ENCODE results near the gene MAP2.
"Not testable (repeated sequence)": the region's sequence is repeated elsewhere in the genome, so short reads cannot be mapped to it uniquely, and the experiment has no call there.

MAP2 gene

DNA sequence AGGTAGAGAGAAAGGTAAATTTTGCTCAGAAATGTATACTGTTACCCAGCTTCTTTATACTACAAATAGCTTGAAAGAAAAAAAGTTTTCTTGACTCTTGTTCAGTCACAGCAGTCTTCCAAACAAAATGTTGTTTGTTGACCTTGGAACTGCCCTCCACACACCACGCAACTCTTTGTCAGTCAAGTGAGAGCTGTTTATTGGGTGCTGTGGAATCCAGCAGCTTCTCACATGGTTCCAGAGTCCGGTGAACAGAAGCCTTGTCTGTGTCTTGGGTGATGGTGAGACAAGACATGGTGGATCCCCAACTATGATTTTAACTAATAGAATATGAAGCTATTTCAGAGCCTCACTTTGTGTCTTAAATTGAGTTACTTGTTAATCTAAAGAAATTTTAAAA, 112.5 kb downstream of the MAP2 start:
- DNase-seq = no peak

DNA sequence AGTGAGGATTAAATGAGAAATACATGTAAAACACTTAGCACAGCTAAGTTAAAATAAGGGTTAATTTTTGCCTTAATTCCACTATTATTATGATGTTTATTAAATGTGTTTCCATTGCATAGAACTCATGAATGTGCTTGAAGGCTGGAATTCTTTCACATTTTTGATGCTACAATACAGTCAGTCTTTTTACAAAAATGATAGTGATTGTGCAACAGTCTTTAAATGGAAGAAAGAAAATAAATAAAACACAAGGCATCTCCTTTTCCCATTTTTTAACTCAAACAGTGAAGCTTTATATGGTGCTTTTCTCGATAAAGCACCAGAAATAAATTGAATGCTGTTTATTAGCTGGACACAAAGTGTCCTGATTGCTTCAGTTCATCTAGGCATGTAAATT, 123.9 kb downstream of the MAP2 start:
- no peak for DNase-seq

DNA sequence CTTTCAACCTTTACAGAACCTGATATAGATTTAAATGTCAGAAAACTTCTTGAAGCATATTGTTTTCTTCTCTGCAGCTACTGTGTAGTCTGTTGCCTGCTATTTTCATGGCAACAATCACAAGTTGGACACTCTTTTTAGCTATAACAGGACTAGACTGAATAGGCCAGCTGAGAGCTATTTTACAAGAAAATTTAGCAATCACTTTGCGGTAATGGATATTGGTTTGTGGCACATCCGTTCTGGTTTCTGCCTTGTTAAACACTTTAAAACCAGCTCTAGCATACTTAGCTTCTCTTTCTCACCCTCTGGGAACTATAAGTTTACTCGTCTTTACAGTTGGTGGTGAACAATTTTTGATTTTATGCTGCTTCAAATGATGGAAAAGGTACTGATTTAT, 125.7 kb downstream of the MAP2 start:
- no peak for DNase-seq

DNA sequence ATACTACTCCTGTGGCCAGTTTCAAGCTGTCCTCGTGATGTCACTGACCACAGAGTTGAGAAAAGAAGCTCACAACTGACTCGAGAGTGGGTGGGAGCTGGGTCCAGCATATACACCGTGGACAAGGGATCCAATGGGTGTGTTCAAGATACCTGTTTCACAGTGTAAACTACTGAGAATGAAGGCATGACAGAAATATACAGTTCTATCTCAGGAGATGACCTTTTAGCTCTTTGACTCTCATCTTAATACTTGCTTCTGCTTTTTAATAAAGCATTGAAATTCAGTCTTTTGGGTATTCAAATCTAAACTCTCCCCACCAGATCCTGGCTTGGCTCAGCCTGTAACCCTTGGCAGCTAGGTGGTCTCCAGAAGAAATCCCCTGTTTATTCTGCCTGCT, 130.1 kb downstream of the MAP2 start:
- no peak for DNase-seq

DNA sequence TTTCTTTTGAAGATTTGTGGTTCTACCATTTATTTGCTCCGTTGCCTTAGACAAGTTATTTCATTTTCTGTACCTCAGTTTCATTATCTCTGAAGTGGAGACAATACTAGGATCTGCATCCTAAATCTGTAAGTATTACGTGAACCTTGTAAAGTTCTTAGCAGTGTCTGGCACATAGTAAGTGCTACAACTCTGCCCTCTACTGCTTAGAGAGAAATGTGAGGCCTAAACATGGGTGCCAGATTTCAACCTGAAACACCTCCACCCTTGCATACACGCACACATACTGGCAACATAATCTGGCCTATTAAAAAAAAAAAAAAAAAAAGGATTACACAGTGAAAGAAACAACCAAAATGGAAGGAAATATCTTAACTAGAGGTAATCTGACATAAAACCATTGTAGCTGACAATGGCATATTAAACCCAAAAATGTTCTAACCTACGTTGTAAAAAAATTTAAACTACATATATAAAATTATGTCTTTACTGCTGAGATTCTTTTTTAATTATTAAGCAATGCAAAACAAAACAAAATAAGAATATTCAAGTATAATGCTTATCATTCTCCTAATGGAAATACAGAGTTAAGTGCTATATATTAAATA, 132.6 kb downstream of the MAP2 start:
- no peak for DNase-seq

DNA sequence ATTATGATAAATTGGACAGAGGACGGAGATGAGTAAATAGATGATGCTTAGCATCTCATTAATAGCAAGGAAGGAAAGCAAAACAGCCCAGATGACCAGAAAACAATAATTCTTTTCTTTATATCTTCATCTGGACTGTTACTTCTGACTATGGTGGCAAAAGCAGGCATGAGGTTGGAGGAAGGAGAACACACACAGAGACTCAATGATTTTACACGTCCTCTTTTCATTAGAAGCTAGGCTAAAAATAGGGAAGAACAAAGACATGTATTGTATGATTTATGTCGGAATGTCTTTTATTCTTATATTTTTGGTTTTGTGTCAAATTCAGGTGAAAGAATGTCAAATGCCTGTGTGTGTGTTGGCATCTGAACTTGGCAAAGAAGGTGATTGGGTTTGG, 137.1 kb downstream of the MAP2 start:
- DNase-seq = no peak

DNA sequence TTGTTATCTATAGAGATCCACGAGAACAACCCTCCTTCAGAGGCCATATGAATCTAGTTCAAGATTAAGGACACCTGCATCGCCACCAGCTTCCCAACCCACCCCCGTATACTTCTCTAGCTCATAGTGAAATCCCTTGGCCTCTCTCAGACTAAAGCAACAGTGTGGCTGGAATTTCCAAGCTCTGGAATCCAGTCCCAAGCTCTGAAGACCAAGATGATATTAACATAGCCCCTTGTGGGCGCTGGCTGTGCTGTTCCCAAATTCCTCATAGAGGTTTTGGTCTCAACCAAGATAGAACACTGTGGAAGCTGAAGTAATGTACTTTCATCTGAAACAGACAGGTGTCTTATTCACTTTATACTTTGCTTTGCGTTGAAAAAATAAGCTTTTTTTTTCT, 139.6 kb downstream of the MAP2 start:
- no peak for DNase-seq

DNA sequence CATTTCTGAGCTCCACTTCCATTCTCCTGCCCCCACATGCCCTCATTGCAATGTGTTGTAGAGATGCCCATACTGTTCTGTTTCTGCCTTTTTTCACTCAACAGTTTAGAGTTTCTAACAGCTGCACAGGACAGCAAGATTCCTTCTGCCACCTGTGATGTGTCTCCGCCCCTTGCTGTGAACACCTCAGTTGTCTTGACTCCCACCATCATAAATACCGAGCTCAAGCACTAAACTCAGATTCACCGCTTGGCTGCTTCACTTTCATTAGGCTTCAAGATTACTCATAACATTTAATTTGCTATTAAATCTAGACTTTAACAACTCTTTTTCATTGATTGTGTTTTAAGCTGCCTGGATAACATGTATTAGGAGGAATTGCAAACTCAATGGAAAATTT, 141.0 kb downstream of the MAP2 start:
- DNase-seq = no peak

DNA sequence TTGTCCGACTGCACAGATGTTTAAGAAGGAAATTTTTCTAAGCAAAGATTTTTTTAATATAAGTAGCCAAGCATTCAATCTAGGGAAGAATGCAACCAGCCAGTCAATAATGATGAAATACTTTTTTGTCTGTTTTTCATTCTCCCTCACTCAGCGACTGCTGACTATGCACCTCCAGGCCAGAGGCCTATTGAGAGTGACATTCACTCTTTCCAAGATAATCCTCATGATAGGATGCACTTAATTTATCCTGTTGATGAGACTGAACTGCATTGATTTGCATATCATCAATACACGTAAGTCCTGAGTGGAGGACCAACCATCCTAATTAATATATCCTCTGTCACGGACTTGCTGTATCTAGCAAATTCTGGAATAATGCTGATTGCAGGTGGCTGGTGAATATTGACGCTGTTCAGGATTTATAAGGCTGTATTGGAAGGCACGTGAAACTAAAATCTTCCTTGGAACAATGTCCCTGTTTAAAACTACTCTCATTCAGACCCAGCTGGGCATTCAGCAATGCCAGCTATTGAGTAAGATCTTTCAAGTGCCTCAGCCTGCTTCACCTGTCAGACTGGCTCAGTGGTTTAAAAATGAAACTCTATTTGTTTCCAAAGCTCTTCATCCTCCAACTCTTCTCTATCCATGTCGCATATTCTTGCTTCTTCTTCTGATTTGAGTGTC, 142.2 kb downstream of the MAP2 start:
- no peak for DNase-seq

DNA sequence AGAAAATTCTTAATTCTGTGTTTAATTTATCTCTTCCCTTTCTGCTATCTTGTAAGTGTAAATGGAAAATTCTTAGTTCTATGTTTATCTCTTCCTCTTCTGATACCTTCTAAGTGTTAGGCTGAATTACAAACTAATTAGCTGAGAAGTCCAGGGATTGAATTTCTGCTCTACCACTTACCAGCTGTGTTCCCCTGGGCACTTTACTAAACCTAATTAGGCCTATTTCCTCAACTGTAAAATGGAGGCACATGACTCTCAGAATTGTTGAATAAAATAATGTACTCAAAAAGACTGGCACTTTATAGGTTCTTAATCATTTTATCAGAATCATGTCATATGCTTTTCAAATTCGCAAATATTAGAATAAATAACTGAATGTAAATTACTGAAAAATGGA, 146.3 kb downstream of the MAP2 start:
- no peak for DNase-seq

DNA sequence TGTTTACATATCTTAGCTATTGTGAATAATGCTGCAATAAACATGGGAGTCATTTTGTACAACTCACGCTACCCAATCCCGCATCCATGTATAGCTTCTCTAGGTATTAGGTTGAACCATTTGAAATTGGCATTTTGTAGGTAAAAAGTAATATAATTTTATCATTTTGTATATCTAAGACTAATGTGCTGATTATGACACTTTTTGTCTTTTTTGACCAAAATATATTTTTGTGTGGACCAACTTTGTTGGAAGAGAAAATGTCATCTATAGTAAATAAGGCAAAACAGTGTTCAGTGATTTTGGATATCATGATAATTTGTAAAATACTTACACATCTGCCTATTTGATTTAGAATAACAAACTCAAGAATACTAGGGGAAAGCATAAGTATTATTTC, 150.7 kb downstream of the MAP2 start:
- DNase-seq = no peak

DNA sequence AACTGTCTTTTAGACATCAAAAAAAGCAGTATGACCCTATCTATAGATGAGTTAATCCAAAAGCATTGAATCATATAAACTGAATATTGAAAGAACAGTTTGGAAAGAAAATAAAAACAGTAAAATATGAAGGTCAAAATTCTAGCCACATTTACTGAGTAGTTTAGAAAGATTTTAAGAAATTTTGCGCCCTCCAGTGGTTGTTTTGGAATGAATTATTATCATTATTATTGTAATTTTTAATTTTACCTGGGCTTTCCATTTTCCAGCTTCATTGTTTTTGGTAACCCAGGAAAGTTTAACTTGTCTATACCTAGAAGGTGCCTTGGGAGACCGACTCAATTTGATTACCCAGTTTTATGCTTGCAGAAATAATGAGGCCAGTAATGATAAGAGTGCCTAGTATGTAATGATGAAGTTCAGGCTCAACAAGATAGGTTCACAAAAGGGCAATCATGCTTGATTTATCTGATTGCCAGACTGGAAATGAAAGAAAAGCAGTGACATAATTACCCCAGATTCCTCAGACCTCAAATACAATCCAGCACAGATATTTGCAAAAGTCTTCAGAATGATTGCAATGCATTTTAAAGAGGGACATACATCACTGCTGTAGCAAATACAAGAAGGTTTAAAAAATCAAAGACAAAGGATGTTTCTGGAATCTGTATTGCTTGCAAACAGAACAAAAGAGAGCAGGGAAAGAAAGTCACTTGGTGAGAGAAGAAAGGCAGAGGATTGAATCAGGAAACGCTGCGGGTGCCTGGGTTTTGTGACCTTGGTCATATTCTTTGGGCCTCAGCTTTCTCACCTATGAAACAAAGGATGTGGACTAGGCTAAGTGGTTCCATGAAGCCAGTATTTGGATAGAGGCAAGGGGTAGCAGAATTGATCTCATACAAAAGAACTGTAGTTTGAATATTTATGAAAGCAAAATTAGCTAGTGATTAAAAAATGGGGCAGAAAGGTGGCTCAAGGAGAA, 153.8 kb downstream of the MAP2 start:
- DNase-seq = no peak

DNA sequence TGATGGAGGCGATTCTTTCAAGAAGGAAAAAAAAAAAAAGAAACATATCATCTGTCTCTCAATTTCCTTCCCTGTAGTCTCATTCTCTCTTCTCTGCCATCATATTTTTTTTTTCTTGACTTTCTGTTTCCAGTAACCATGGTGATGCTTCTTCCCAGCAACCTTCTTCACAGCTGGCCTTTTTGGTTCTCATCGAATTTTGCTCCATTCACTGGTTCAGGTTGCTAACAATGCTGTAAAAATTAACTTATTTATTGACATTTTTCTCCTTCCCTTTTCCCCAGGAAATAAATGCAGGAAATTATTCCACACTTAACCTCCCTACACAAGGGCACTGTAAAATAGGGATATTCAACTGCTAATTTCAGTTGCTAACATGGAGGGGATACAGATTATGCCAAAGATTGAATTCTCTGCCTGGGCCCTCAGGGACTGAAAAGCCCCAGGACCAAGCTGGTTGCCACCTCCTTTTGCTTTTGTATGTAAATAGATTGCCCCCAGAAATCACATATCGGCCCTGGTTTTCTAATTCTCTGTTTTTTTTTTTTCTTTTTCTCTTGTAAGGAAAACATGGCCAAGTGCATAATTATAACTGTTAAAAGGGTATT, 154.7 kb downstream of the MAP2 start:
- no peak for DNase-seq

DNA sequence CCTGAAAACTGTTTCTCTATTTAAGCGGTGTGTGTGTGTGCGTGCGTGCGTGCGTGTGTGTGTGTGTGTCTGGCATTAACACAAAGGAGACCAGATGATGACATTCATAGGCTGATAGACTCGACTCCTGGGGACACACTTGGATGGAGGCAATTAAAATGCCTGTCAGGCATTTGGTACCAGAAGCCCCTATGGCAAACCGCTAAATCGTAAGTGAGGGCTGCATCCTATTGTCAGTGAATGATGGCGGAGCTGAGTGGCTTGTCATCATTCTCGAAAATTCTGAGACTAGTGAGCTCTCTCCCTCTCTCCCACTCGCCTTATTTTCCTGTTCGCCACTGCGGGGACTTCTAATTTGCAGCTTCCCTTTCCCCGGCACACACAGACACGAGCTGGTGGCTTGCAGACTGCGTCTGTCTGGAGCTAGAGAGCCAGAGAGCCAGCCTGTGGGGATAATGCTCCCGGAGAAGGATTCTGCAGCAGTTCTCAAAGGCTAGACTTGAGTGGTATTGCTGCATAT, 155.4 kb downstream of the MAP2 start:
- DNase-seq = no peak

DNA sequence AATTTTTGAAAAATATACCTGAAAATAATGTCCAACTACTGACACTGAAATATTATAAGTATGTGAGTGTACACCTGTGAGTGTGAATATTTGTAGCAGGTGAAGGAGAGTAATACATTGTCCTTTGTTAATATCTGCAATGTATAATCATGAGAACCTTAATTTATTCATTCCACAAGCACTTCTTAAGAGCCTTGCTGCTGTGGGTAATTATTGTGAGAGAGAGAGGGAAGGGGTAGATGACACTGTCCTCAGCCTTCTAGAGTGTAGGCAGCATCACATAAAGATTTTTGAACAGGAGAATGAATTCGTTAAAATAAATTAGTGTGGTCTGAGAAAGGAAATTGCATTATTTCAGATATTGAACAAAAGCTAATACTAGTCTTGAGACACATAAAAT, 157.2 kb downstream of the MAP2 start:
- no peak for DNase-seq

DNA sequence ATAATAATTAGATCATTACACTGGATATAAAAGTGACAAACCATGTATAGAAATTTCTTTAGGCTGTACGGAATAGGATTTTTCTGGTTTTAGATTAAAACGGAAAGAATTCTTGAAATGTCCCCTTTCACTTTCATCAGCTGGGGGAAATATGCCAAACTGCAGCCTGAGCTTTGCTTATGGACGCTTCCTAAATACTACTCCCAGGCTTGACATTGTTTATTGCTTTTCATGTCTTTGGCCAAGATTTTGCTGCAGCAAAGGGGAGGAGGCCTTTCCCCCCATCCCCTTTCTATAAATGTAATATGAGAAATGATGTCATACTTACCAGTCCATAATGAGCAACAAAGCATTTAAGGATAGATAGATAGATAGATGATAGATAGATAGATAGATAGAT, 158.4 kb downstream of the MAP2 start:
- DNase-seq = no peak

DNA sequence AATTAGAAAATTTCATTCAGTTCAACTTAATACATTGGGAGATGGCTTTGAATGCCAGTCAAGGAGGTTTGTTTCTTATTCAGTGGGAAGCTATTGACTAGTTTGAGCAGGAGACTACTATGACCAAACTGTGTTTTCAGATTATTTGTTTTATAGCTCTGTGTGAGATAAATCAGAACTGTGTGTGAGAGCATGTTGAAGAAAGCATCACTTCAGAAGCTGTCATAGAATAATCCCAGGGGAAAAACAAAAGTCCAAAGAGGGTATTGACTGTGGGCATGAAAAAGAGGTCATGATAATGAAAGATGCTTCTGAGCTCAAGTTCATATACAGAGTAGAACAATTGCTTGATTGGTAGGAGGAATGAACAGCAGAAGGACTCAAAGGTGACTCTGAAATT, 160.6 kb downstream of the MAP2 start:
- DNase-seq = no peak

DNA sequence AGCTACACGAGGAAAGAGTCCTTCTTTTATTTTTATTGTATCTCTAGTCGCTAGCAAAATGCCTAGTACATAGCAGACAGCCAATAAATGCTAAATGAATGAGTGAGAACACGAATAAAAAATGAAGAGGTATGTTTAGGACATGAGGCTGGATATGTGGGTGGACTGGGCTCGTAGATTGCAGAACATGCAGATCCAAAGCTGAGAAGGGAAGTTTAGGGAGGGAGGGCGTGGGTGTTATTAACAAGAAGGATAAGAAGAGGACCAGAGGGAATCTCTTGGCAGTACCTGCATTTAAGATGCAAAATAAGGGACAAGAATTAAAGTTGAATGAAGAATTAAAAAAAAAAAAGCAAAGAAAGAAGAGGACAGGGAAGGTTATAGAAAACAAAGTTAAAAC, 161.1 kb downstream of the MAP2 start:
- no peak for DNase-seq

DNA sequence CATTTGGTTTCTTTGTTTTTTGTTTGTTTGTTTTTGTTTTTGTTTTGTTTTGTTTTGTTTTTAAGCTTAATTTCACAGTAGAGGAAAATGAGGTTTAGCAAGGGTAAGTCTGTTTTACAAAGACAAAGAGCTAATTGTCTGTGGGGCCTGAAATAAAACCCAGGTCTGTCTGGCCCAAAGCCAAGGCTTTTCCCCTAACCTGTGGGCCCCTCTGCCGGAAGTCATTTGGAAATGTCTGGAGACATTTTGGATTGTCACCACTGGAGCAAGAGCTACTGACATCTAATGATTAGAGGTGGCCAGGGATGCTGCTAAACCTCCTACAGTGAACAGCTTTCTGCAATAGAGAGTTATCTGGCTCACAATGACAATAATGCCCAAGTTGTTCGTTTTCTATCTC, 167.2 kb downstream of the MAP2 start:
- no peak for DNase-seq

DNA sequence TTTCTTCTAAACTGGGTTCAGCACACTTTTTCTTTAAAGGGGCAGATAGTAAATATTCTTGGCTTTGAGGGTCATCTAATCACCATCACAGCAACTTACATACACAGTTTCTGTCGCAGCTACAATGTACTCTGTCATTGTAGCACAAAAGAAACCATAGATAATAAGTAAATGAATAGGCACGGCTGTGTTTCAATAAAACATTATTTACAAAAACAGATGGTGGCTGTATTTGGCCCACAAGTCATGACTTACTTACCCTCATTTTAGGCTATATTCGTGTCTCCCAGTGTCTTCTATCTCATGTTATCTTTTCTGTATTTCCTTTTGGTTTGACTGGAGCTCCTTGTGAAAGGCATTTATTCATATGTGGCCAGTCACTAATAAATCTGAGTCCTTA, 168.3 kb downstream of the MAP2 start:
- no peak for DNase-seq

DNA sequence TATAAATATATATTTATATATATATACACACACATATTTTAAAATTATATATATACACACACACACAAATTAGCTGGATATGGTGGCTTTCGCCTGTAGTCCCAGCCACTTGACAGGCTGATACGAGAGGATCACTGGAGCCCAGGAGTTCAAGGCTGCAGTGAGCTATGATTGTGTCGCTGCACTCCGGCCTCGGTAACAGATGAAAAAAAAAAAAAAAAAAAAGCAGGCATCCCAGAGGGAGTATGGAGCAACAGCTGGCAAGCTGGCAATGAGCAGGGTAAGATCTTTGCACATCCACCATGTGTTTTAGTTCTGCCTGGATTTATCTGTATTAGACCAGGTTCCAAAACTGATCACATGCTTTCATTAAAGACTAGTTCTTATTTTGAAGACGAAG, 170.1 kb downstream of the MAP2 start:
- no peak for DNase-seq

DNA sequence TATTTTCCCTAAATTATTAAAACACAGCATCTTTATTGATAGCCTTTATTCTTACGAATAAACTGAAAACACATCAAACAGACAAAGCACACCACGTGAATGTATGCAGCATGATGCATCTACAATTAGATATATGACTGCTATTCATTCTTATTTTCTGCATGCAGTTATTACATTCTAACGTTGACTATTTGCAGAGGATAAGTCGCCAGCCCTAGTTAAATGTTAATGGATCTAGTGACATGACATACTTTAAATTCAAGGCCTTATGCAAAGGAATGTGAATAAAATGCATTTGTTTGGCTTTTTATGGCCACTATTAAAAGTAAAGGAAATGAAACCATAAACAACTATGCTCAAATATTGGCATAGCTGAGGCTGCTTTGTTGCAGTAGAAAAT, 172.4 kb downstream of the MAP2 start:
- DNase-seq = no peak

DNA sequence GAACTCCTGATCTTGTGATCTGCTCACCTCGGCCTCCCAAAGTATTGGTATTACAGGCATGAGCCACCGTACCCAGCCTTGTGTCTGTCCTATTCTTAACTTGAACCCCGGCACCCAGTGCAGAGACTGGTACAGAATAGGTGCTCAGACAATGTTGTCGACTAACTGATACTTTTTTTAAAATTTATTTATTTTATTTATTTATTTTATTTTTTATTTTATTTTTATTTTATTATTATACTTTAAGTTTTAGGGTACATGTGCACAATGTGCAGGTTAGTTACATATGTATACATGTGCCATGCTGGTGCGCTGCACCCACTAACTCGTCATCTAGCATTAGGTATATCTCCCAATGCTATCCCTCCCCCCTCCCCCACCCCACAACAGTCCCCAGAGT, 174.4 kb downstream of the MAP2 start:
- DNase-seq = not testable (repeated sequence)

All from activated gamma-delta T cell treated with Interleukin-2 at 50 U/mL for 16 hours (primary cell).